SK-N-SH treated with all-trans-retinoic acid at 6 μM for 48 hours (cell line): ENCODE data around the gene CCDC106.

ENCODE experiments used
- ATAC-seq: fragments of 200-7000 bp; cut with Tn5 transposase; 3 replicates; pipeline ENCODE4 v1.9.1; 2020; ENCODE audit warnings: mild to moderate bottlenecking, moderate library complexity
- ARNTL ChIP-seq: fragments of 450-650 bp; formaldehyde crosslinking; IDR thresholded peaks from 2 replicates; pipeline ENCODE4 v1.5.0; 2020; ENCODE audit warnings: low read depth, mild to moderate bottlenecking, moderate library complexity, borderline replicate concordance
- BACH2 ChIP-seq: fragments of 250-450 bp; sonication (Bioruptor Pico); IDR thresholded peaks from 2 replicates; pipeline ENCODE4 v1.9.0; 2021; ENCODE audit warnings: mild to moderate bottlenecking, borderline replicate concordance
- CSDC2 ChIP-seq: fragments of 250-450 bp; sonication (Bioruptor Pico); IDR thresholded peaks from 2 replicates; pipeline ENCODE4 v1.5.0; 2020; ENCODE audit warnings: mild to moderate bottlenecking, moderate library complexity
- ESRRG ChIP-seq: fragments of 250-450 bp; sonication (Bioruptor Pico); IDR thresholded peaks from 2 replicates; pipeline ENCODE4 v1.6.1; 2021; ENCODE audit warnings: mild to moderate bottlenecking
- GLIS3 ChIP-seq: fragments of 250-450 bp; sonication (Bioruptor Pico); IDR thresholded peaks from 2 replicates; pipeline ENCODE4 v1.5.0; 2020; ENCODE audit warnings: mild to moderate bottlenecking, moderate library complexity
- ISL1 ChIP-seq: fragments of 250-450 bp; sonication (Bioruptor Pico); IDR thresholded peaks from 2 replicates; pipeline ENCODE4 v2.1.2; 2022; ENCODE audit warnings: mild to moderate bottlenecking, moderate library complexity
- OSR1 ChIP-seq: fragments of 250-450 bp; sonication (Bioruptor Pico); IDR thresholded peaks from 2 replicates; pipeline ENCODE4 v1.8.0; 2022; ENCODE audit warnings: moderate library complexity, mild to moderate bottlenecking, inconsistent platforms
- PPARA ChIP-seq: fragments of 250-450 bp; sonication (Bioruptor Pico); IDR thresholded peaks from 2 replicates; pipeline ENCODE4 v1.5.0; 2020; ENCODE audit warnings: mild to moderate bottlenecking, borderline replicate concordance
- RARB ChIP-seq: fragments of 250-450 bp; sonication (Bioruptor Pico); IDR thresholded peaks from 2 replicates; pipeline ENCODE4 v1.8.0; 2021; ENCODE audit warnings: mild to moderate bottlenecking, moderate library complexity
- SNAI2 ChIP-seq: fragments of 250-450 bp; sonication (Bioruptor Pico); IDR thresholded peaks from 2 replicates; pipeline ENCODE4 v1.5.0; 2020; ENCODE audit warnings: mild to moderate bottlenecking, moderate library complexity
- TCF4 ChIP-seq: fragments of 250-450 bp; sonication (Bioruptor Pico); IDR thresholded peaks from 2 replicates; pipeline ENCODE4 v1.8.0; 2021; ENCODE audit warnings: mild to moderate bottlenecking, moderate library complexity, borderline replicate concordance
- TOX ChIP-seq: fragments of 250-450 bp; sonication (Bioruptor Pico); IDR thresholded peaks from 2 replicates; pipeline ENCODE4 v1.8.0; 2021; ENCODE audit warnings: mild to moderate bottlenecking, moderate library complexity, borderline replicate concordance
- ZC3H10 ChIP-seq: fragments of 250-450 bp; sonication (Bioruptor Pico); IDR thresholded peaks from 2 replicates; pipeline ENCODE4 v1.5.1; 2021; ENCODE audit warnings: mild to moderate bottlenecking, moderate library complexity
- ZFP3 ChIP-seq: fragments of 250-450 bp; sonication (Bioruptor Pico); IDR thresholded peaks from 2 replicates; pipeline ENCODE4 v1.5.0; 2020; ENCODE audit warnings: mild to moderate bottlenecking, moderate library complexity
- ZFP30 ChIP-seq: fragments of 450-650 bp; formaldehyde crosslinking; IDR thresholded peaks from 2 replicates; pipeline ENCODE4 v1.5.0; 2022; ENCODE audit warnings: mild to moderate bottlenecking, moderate library complexity
- ZNF565 ChIP-seq: fragments of 450-650 bp; formaldehyde crosslinking; conservative IDR thresholded peaks from 2 replicates; pipeline ENCODE4 v1.5.0; 2020; ENCODE audit warnings: low read depth, mild to moderate bottlenecking, moderate library complexity
- ZNF70 ChIP-seq: fragments of 450-650 bp; formaldehyde crosslinking; IDR thresholded peaks from 2 replicates; pipeline ENCODE4 v1.5.0; 2020; ENCODE audit warnings: mild to moderate bottlenecking, moderate library complexity
- ZNF8 ChIP-seq: fragments of 450-650 bp; formaldehyde crosslinking; IDR thresholded peaks from 2 replicates; pipeline ENCODE4 v1.5.0; 2020; ENCODE audit warnings: mild to moderate bottlenecking, moderate library complexity
- TF ChIP-seq, protein P1 (sequence below): fragments of 250-450 bp; sonication (Bioruptor Pico); IDR thresholded peaks from 2 replicates; pipeline ENCODE4 v1.5.1; 2020; ENCODE audit warnings: low read depth, mild to moderate bottlenecking, moderate library complexity
- TF ChIP-seq, protein P2 (sequence below): fragments of 250-450 bp; sonication (Bioruptor Pico); IDR thresholded peaks from 2 replicates; pipeline ENCODE4 v1.5.0; 2020; ENCODE audit warnings: mild to moderate bottlenecking, moderate library complexity
- TF ChIP-seq, protein P3 (sequence below): fragments of 250-450 bp; sonication (Bioruptor Pico); IDR thresholded peaks from 2 replicates; pipeline ENCODE4 v1.8.0; 2021; ENCODE audit warnings: low read depth, mild to moderate bottlenecking, moderate library complexity, borderline replicate concordance
- TF ChIP-seq, protein P4 (sequence below): fragments of 250-450 bp; sonication (Bioruptor Pico); IDR thresholded peaks from 2 replicates; pipeline ENCODE4 v1.8.0; 2020; ENCODE audit warnings: mild to moderate bottlenecking, moderate library complexity, borderline replicate concordance

CCDC106 gene

DNA sequence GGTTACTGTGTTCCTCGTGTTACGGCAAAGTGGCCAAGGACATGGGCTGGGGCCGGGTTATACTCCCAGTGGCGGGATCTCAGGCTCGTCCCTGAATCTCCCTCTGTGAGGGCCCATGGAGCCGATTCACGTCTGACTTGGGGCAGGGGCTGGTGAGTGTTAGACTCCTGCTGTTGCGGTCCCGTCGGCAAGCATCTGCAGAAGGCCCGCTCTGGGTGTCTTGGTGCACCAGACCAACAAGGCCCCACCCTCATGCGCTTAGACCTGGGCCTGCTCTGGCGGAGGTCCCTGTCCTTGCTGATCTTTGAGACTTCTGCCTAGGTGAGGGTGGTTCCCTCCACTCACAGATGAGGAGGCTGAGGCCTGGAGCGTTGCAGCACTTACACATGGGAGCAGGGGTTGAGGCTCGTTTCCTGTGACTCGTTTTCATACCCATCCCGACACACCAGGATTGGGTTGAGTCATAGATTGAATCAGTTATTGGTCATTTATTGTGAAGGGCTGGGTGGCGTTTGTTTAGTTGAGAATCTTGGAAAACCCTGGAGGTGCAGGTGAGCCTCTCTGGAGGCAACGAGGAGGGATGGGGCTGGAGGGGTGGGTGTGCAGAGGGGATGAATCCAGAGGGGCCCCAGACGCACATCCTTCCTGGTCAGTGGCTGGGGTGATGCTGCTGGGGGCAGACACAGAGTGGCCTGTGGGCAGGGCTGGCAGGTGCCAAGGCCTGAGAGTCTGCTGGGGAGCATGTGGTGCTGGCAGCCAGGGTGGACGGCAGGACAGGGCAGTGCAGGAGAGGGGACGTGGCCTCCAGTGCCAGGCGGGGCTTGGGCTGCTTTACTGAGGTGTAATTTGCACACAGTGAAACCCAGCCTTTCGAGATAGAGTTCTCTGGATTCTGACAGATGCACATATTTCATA lies 31.6 kb downstream of the CCDC106 start:
- no peak for ATAC-seq
- TF ChIP-seq ZFP3 (CRISPR knock-in tag) (no peak), ZNF8 (CRISPR knock-in tag) (no peak), GLIS3 (CRISPR knock-in tag) (no peak), ISL1 (no peak), TOX (CRISPR knock-in tag) (no peak), CSDC2 (no peak), BACH2 (CRISPR knock-in tag) (no peak), ZFP30 (CRISPR knock-in tag) (no peak), OSR1 (CRISPR knock-in tag) (no peak), ARNTL (CRISPR knock-in tag) (no peak), ZNF70 (CRISPR knock-in tag) (no peak), ZC3H10 (CRISPR knock-in tag) (no peak), SNAI2 (CRISPR knock-in tag) (no peak)
- TF ChIP-seq, protein P1, sequence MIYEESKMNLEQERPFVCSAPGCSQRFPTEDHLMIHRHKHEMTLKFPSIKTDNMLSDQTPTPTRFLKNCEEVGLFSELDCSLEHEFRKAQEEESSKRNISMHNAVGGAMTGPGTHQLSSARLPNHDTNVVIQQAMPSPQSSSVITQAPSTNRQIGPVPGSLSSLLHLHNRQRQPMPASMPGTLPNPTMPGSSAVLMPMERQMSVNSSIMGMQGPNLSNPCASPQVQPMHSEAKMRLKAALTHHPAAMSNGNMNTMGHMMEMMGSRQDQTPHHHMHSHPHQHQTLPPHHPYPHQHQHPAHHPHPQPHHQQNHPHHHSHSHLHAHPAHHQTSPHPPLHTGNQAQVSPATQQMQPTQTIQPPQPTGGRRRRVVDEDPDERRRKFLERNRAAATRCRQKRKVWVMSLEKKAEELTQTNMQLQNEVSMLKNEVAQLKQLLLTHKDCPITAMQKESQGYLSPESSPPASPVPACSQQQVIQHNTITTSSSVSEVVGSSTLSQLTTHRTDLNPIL (CRISPR knock-in tag), result no peak
- TF ChIP-seq, protein P2, sequence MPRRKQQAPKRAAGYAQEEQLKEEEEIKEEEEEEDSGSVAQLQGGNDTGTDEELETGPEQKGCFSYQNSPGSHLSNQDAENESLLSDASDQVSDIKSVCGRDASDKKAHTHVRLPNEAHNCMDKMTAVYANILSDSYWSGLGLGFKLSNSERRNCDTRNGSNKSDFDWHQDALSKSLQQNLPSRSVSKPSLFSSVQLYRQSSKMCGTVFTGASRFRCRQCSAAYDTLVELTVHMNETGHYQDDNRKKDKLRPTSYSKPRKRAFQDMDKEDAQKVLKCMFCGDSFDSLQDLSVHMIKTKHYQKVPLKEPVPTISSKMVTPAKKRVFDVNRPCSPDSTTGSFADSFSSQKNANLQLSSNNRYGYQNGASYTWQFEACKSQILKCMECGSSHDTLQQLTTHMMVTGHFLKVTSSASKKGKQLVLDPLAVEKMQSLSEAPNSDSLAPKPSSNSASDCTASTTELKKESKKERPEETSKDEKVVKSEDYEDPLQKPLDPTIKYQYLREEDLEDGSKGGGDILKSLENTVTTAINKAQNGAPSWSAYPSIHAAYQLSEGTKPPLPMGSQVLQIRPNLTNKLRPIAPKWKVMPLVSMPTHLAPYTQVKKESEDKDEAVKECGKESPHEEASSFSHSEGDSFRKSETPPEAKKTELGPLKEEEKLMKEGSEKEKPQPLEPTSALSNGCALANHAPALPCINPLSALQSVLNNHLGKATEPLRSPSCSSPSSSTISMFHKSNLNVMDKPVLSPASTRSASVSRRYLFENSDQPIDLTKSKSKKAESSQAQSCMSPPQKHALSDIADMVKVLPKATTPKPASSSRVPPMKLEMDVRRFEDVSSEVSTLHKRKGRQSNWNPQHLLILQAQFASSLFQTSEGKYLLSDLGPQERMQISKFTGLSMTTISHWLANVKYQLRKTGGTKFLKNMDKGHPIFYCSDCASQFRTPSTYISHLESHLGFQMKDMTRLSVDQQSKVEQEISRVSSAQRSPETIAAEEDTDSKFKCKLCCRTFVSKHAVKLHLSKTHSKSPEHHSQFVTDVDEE (CRISPR knock-in tag), result no peak
- TF ChIP-seq, protein P3, sequence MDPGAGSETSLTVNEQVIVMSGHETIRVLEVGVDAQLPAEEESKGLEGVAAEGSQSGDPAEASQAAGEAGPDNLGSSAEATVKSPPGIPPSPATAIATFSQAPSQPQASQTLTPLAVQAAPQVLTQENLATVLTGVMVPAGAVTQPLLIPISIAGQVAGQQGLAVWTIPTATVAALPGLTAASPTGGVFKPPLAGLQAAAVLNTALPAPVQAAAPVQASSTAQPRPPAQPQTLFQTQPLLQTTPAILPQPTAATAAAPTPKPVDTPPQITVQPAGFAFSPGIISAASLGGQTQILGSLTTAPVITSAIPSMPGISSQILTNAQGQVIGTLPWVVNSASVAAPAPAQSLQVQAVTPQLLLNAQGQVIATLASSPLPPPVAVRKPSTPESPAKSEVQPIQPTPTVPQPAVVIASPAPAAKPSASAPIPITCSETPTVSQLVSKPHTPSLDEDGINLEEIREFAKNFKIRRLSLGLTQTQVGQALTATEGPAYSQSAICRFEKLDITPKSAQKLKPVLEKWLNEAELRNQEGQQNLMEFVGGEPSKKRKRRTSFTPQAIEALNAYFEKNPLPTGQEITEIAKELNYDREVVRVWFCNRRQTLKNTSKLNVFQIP (CRISPR knock-in tag), result no peak

DNA sequence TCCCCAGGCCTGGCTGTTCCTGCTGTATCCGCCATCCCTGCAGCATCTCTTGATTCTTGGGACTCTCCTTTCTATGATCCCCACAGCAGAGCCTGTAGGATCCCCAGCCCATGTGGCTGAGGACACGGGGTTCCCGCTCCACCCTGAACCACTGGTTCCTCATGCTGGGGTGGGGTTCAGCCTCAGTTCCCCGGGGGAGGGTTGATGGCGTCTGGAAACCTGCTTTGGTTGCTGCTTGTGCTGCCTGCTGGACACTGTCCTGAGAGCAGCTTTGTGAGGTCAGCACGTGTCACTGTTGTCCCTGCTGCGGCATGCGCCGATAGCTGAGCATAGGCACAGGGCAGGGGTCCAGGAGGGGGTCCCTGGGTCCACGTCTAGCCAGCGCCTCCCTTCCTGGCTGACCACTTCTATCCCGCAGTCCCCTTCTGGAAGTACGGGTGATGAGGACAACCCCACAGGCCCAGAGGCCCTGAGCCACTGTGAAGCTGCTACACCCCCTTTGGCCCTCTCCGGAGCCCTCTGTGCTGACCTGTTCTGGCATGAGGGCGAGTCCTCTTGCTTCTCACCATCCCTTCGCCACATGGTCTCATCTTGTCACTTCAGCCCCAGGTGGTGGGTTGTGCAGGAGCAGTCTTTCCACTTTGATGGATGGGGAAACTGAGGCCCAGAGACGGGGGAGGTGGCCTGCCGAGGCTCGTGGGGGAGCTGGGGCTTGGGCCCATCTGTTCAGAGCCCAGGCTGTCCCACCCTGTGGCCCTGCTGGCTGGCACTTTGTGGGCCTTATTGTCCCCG lies 32.5 kb downstream of the CCDC106 start:
- ATAC-seq, result no peak
- TF ChIP-seq RARB, result no peak
- TF ChIP-seq, protein P2 (CRISPR knock-in tag), result no peak
- TF ChIP-seq ZFP30 (CRISPR knock-in tag), result no peak
- TF ChIP-seq ISL1, result no peak
- TF ChIP-seq BACH2 (CRISPR knock-in tag), result no peak
- TF ChIP-seq TOX (CRISPR knock-in tag), result no peak
- TF ChIP-seq ZNF565, result no peak
- no peak for TF ChIP-seq TCF4
- TF ChIP-seq ZFP3 (CRISPR knock-in tag), result no peak
- no peak for TF ChIP-seq PPARA (CRISPR knock-in tag)
- no peak for TF ChIP-seq GLIS3 (CRISPR knock-in tag)
- TF ChIP-seq, protein P1 (CRISPR knock-in tag), result no peak
- TF ChIP-seq, protein P4, sequence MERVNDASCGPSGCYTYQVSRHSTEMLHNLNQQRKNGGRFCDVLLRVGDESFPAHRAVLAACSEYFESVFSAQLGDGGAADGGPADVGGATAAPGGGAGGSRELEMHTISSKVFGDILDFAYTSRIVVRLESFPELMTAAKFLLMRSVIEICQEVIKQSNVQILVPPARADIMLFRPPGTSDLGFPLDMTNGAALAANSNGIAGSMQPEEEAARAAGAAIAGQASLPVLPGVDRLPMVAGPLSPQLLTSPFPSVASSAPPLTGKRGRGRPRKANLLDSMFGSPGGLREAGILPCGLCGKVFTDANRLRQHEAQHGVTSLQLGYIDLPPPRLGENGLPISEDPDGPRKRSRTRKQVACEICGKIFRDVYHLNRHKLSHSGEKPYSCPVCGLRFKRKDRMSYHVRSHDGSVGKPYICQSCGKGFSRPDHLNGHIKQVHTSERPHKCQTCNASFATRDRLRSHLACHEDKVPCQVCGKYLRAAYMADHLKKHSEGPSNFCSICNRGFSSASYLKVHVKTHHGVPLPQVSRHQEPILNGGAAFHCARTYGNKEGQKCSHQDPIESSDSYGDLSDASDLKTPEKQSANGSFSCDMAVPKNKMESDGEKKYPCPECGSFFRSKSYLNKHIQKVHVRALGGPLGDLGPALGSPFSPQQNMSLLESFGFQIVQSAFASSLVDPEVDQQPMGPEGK (CRISPR knock-in tag), result no peak
- TF ChIP-seq ESRRG (CRISPR knock-in tag), result no peak
- TF ChIP-seq ZNF70 (CRISPR knock-in tag), result no peak
